ENCODE measurements around the gene KCND3.

Gene KCND3

GRCh38 chr1:112012823-112013222 is 23.4 kb upstream of the KCND3 start:
- Histone ChIP-seq H3K27me3 (ENCODE audit: insufficient read depth, low read length) (no peaks in the 10 kb centered on the region), H3K4me3 (ENCODE audit: low read depth, low read length, poor library complexity, severe bottlenecking) (no peak overlapping the region), H3K4me1 (ENCODE audit: insufficient read depth, low read length, severe bottlenecking) (no peaks in the 10 kb centered on the region), H3K36me3 (ENCODE audit: insufficient read depth, low read length) (no peaks in the 10 kb centered on the region), H3K9ac (ENCODE audit: low read length) (no peak overlapping the region), H3F3A (ENCODE audit: insufficient read depth, low read length) (no peaks in the 10 kb centered on the region), H3K79me2 (ENCODE audit: insufficient read depth, low read length) (no peaks in the 10 kb centered on the region), H3K4me2 (ENCODE audit: low read length) (no peak overlapping the region), H3K9me2 (ENCODE audit: low read depth, low read length) (no peaks in the 10 kb centered on the region), H3K27ac (ENCODE audit: low read depth, low read length, poor library complexity, severe bottlenecking) (no peak overlapping the region), H3K9me3 (ENCODE audit: low read length) (no peaks in the 10 kb centered on the region), H2AFZ (ENCODE audit: low read length) (no peak overlapping the region), H4K20me1 (ENCODE audit: insufficient read depth, low read length) (no peaks in the 10 kb centered on the region)
- TF ChIP-seq CTCF (IDR thresholded peaks at IDR 0.05; ENCODE audit: low read length) (no peak), EZH2 (IDR thresholded peaks at IDR 0.05; ENCODE audit: borderline replicate concordance, low read length) (no peak)

- Histone ChIP-seq H3K27me3 (ENCODE audit: insufficient read depth, low read length) (no peaks in the 10 kb centered on the region), H3K4me2 (ENCODE audit: low read length) (no peak overlapping the region), H3K36me3 (ENCODE audit: insufficient read depth, low read length) (no peaks in the 10 kb centered on the region), H3F3A (ENCODE audit: insufficient read depth, low read length) (no peaks in the 10 kb centered on the region), H3K4me3 (ENCODE audit: low read depth, low read length, poor library complexity, severe bottlenecking) (no peak overlapping the region), H3K27ac (ENCODE audit: low read depth, low read length, poor library complexity, severe bottlenecking) (no peak overlapping the region), H3K9ac (ENCODE audit: low read length) (no peak overlapping the region), H3K79me2 (ENCODE audit: insufficient read depth, low read length) (no peaks in the 10 kb centered on the region), H4K20me1 (ENCODE audit: insufficient read depth, low read length) (no peaks in the 10 kb centered on the region), H3K9me2 (ENCODE audit: low read depth, low read length) (no peaks in the 10 kb centered on the region), H3K9me3 (ENCODE audit: low read length) (no peaks in the 10 kb centered on the region), H2AFZ (ENCODE audit: low read length) (no peak overlapping the region), H3K4me1 (ENCODE audit: insufficient read depth, low read length, severe bottlenecking) (no peaks in the 10 kb centered on the region)
- TF ChIP-seq EZH2 (IDR thresholded peaks at IDR 0.05; ENCODE audit: borderline replicate concordance, low read length) (no peak), CTCF (IDR thresholded peaks at IDR 0.05; ENCODE audit: low read length) (no peak)
Observed at GRCh38 chr1:112011202-112011601, 21.7 kb upstream of the KCND3 start.

- Histone ChIP-seq H3K36me3 (ENCODE audit: insufficient read depth, low read length) (no peaks in the 10 kb centered on the region), H3K27me3 (ENCODE audit: insufficient read depth, low read length) (no peaks in the 10 kb centered on the region), H3K9me2 (ENCODE audit: low read depth, low read length) (no peaks in the 10 kb centered on the region), H4K20me1 (ENCODE audit: insufficient read depth, low read length) (no peaks in the 10 kb centered on the region), H3K4me3 (ENCODE audit: low read depth, low read length, poor library complexity, severe bottlenecking) (no peak overlapping the region), H3K4me2 (ENCODE audit: low read length) (no peak overlapping the region), H3K9ac (ENCODE audit: low read length) (no peak overlapping the region), H3F3A (ENCODE audit: insufficient read depth, low read length) (no peaks in the 10 kb centered on the region), H3K9me3 (ENCODE audit: low read length) (no peaks in the 10 kb centered on the region), H3K79me2 (ENCODE audit: insufficient read depth, low read length) (no peaks in the 10 kb centered on the region), H3K27ac (ENCODE audit: low read depth, low read length, poor library complexity, severe bottlenecking) (no peak overlapping the region), H2AFZ (ENCODE audit: low read length) (no peak overlapping the region), H3K4me1 (ENCODE audit: insufficient read depth, low read length, severe bottlenecking) (no peaks in the 10 kb centered on the region)
- no peak for TF ChIP-seq CTCF (IDR thresholded peaks at IDR 0.05; ENCODE audit: low read length)
- TF ChIP-seq EZH2 (IDR thresholded peaks at IDR 0.05; ENCODE audit: borderline replicate concordance, low read length), result no peak
Observed at GRCh38 chr1:112007169-112007568, 17.7 kb upstream of the KCND3 start.
